HG03442 (cell line): Measurements from ENCODE around the gene PRCC.
A peak's percentile ranks its signal among the peaks of the same experiment; 100 is the strongest.

Experiments
- ATAC-seq: cut with Tn5 transposase; IDR thresholded peaks from one replicate; pipeline ENCODE4 v1.9.1; 2021; ENCODE audit warnings: mild to moderate bottlenecking, moderate library complexity; ENCODE audit not compliant: unreplicated experiment

Gene PRCC

GRCh38 chr1:156812293-156812990, 45.1 kb downstream of the PRCC start:
- no peak for ATAC-seq

GRCh38 chr1:156813298-156813697, 46.0 kb downstream of the PRCC start:
- ATAC-seq = no peak

DNA sequence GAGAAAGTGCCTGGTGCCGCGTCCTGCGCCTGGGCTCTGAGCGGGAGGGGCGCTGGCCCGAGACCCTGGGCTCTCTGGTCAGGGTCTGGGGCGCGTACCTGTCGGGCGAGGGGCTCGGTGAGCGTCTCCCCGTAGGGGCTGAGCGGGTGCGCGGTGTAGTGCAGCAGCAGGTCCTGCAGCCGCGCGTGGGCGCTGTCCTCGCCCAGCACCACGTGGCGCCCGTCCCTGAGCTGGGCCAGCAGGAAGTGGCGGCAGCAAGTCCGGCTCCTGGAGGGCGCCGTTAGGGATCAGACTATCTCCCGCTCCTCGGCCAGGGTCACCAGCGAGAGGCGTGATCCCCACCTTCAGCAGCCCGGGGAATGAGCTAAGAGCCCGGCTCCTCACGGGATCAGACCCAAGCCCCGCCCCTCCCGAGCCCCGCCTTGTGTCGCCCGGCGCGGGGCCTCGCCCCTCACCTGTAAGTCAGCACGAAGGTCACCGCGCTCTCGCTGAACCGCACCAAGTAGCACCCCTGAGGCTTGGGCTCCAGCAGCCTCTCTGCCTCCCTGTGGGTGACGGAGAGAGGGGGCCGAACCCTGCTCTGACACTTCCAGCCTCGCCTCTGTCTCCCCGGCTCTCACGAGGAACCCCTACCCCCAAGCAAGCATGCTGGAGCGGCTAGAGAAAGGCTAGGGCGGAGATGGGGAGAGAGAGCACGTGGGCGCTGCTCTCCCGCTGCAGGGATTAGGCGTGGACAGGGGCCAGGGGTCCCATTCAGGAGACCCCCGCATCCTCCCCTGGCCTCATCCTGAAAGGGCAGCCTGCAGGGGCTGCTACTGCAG, 46.6 kb downstream of the PRCC start:
- ATAC-seq = peak; percentile 47

GRCh38 chr1:156814571-156815260, 47.4 kb downstream of the PRCC start:
- ATAC-seq = no peak

DNA sequence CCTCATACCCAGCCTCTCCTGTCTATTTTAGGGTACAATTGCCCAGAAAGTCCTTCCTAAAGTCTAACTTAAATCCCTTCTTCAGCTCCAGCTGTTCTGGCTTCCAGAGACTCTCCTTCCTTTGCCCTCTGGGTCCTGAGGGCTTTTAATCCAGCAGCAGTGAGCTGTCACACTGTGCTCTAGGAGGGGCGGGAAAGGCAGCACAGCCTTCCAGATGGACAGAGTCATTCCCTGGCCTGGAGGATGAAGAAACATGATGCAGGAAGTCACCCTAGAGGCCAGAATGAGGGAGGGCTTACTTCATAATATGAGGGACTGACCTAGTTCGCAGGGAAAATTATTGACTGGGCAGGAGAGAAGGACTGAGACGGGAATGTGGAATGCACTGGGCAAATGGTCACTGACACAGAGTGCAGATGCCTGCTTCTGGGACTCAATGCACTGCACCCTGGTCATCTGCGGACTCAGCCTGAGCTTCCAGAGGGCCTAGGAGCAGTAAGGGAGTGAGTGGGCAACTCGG, 48.0 kb downstream of the PRCC start:
- ATAC-seq = no peak

DNA sequence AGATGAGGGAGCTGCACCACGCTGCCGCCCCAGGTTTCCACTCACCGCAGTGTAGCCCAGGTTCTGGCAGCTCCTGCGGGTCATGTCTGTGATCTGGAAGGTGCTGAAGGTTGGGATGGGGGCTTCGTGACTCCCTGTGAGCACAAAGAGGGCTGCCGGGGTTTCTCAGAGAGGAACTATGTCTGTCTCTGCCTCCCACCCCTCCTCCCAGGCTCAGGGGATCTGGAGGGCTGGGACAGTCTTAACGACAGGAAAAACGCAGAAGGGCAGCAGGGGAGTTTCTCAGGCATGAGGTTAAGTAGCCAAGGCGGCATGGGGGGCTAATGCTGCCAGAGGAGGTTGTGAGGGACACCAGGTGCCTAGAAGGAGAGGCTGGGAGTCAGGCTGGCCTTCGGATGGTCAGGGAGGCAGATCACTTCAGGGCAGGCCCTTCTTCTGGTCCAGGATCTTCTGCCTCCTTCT, 48.7 kb downstream of the PRCC start:
- no peak for ATAC-seq

GRCh38 chr1:156816561-156817328, 49.4 kb downstream of the PRCC start, which contains the start of gene SH2D2A:
Gene SH2D2A, minus strand, starts transcription at chr1:156816848. Its CDS starts 140 bp downstream, at chr1:156816708.
- peak; percentile 67 for ATAC-seq

- ATAC-seq = no peak
Observed at GRCh38 chr1:156821801-156822200, 54.5 kb downstream of the PRCC start.

DNA sequence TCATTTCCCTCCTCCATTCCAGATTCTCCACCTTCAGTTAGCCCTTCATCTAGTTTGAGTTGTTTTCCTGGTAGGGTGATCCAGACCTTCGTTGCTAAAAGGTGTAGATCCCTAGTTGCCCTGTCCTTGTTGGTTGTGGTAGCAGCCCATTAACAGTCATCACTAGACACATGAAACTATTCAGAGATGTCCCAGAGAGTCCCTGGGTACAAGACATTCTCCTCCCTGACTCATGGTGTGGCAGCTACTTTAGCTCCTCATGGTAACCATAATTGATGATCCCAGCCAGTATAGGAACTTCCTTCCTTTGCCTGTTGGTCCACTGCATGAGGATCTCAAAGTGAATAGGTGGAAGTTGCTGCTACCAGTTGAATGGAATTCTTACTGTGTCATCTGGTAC, 55.3 kb downstream of the PRCC start:
- ATAC-seq = no peak

- no peak for ATAC-seq
Observed at GRCh38 chr1:156823210-156823790, 56.0 kb downstream of the PRCC start.

GRCh38 chr1:156826630-156827029, 59.3 kb downstream of the PRCC start:
- no peak for ATAC-seq

GRCh38 chr1:156828400-156829124, 61.2 kb downstream of the PRCC start:
- no peak for ATAC-seq

GRCh38 chr1:156832434-156832833, 65.1 kb downstream of the PRCC start:
- ATAC-seq = no peak

DNA sequence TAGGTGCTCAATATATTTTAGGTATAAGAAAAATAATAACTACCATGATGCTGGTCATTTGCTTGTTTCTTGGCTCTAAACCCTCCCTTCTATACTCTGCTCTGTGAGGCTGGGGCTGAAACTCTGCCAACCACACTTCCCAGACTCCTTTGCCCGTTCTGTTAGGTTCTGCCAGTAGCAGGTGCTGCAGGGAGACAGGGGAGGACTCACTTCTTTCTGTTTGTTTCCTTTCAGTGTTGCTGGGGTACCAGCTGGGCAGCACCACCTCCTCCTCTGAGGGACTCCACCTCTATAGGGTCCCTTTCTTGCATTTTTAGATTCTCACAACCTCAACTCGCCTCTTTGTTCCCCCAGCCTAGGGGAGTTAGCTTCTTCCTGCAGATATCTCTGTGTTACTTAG, 66.3 kb downstream of the PRCC start:
- ATAC-seq = no peak

DNA sequence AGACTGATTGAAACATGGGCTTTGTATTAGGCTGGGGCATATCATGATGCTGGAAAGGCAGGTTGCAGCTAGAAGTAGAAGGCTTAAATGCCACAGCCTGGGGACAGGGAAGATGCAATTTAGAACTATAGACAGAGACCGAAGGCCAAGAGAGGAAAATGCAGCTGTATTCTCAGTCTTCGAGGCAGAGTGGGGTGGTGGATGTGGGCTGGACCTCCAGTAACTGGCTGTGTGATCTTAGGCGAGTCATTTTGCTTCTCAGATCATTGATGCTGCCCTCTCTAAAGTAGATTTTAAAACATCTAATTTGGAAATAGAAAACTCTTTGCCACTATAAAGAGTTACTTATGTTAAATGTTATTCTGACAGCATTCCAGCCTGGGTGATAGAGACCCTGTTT, 67.0 kb downstream of the PRCC start:
- ATAC-seq = no peak

GRCh38 chr1:156836041-156836654, 68.8 kb downstream of the PRCC start:
- no peak for ATAC-seq

DNA sequence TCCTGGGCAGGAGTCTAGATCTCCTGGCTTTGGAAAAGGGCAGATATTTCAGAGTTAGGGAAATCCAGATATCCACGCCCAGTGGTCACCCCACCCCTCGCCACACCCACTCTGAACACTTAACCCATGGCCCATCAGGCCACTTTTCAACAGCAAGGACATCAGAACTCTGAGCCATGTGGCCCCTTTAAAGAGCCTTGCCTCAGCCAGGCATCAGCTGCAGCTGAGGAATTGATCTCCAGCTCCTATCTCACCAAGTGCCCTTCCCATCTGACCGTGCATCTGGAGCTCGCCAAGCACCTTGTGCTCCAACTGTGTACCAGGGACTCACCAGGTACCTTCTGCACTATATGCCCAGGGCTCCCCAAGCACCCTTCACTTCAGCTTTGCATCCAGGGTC, 69.6 kb downstream of the PRCC start:
- no peak for ATAC-seq

GRCh38 chr1:156838972-156839371, 71.6 kb downstream of the PRCC start:
- ATAC-seq = no peak
